Heart left ventricle (tissue), 16 donors: ENCODE results near the gene UNC13B. TPM values are rescaled to one million over a fixed set of nuclear protein-coding genes. Genes with fewer than 3 reads are reported as not detected.

Source experiments
- ATAC-seq, 4 donors: fragments of 200-7000 bp; cut with Tn5 transposase; one replicate each; pipeline ENCODE4 v1.9.1; 2020 to 2022; ENCODE audit warnings: moderate library complexity in 4 of 4, mild to moderate bottlenecking in 3 of 4, moderate number of reproducible peaks in 1 of 4
- DNase-seq, 5 donors: peaks; one replicate each; pipeline ENCODE4 v3.0.0-alpha.2; 2020
- H3K27ac ChIP-seq, 12 donors: fragments of 200-600 bp; sonication (generic) in 4 of 12; one replicate each; pipeline versions ENCODE4 v1.5.0 to v1.8.0; 2016 to 2022; ENCODE audit warnings: mild to moderate bottlenecking in 2 of 12
- H3K27me3 ChIP-seq, 9 donors: fragments of 200-600 bp; sonication (generic) in 2 of 9; one replicate each; pipeline versions ENCODE4 v1.5.1 to v1.8.0; 2016 to 2022; ENCODE audit warnings: mild to moderate bottlenecking in 3 of 9
- H3K36me3 ChIP-seq, 9 donors: fragments of 200-600 bp; sonication (generic) in 2 of 9; one replicate each; pipeline versions ENCODE4 v1.5.0 to v1.8.0; 2018 to 2022; ENCODE audit warnings: mild to moderate bottlenecking in 2 of 9
- H3K4me1 ChIP-seq, 12 donors: fragments of 200-600 bp; sonication (generic) in 4 of 12; one replicate each; pipeline versions ENCODE4 v1.5.0 to v1.8.0; 2016 to 2022; ENCODE audit warnings: mild to moderate bottlenecking in 3 of 12
- H3K4me3 ChIP-seq, 12 donors: fragments of 200-600 bp; sonication (generic) in 4 of 12; one replicate each; pipeline versions ENCODE4 v1.5.0 to v1.8.0; 2017 to 2022; ENCODE audit warnings: mild to moderate bottlenecking in 9 of 12, moderate library complexity in 4 of 12
- H3K9me3 ChIP-seq, 12 donors: fragments of 200-600 bp; sonication (generic) in 4 of 12; one replicate each; pipeline versions ENCODE4 v1.5.0 to v1.8.0; 2016 to 2022; ENCODE audit warnings: mild to moderate bottlenecking in 1 of 12
- CTCF ChIP-seq, 12 donors: fragments of 200-600 bp; sonication (generic) in 4 of 12; IDR thresholded peaks; one replicate each; pipeline versions ENCODE4 v1.5.0 to v1.8.0; 2018 to 2022; ENCODE audit warnings: antibody characterized with exemption in 12 of 12, mild to moderate bottlenecking in 5 of 12
- POLR2A ChIP-seq, 2 donors: fragments of 450-650 bp; IDR thresholded peaks; one replicate each; pipeline ENCODE4 v1.6.1; 2017; ENCODE audit warnings: antibody characterized with exemption in 2 of 2, mild to moderate bottlenecking in 2 of 2, moderate library complexity in 2 of 2
- WGBS, 4 donors: extraction: QIAGEN DNeasy Blood & Tissue Kit in 2 of 4; methylation state at CpG; one replicate each; pipeline versions ENCODE4 v1.1.5 to v1.1.7; 2013 to 2018; 5-methylcytosine and 5-hydroxymethylcytosine counted together
- intact Hi-C, 10 donors: fragments of 100-400 bp; cut with DNase I; formaldehyde crosslinking; loops; one replicate each; pipeline versions ENCODE4 v1.11.1 to v1.14.2; 2022
- polyA plus RNA-seq, 2 donors: library from polyadenylated mRNA; stranded (reverse); fragments of 200-250 nt; gene quantifications; one replicate each; pipeline ENCODE4 v1.2.3, GENCODE V29; 2013
- total RNA-seq, 9 donors: library from RNA; depleted of rRNA in 2 of 9; stranded (reverse); fragments of >200 nt in 2 of 9; fragmentation: NEBNext Ultra II Directional in 3 of 9; extraction: Animal tissue kit (Norgen Biotek cat#: 25700) in 3 of 9; gene quantifications; one replicate each; pipeline versions ENCODE4 v1.1.0 to v1.2.4, GENCODE V29; 2016 to 2023
- donor health status: ischemic (EF 13 %, LVEDD 7.1; RV severe dilation, severe dysfunction).
- donor health status: healthy with polysubstance abuse.
- donor health status: DM: no; HTN: yes; CAD: no.
- donor health status: DM: no; HTN: no; CAD: no.
- donor health status: ischemic (EF 25% LVEDD 6.9; RV normal size, moderate dysfunction).
- donor health status: ischemic (EF 25% LVEDD 5.7; RV mildly dilated, moderate dysfunction).
- donor health status: healthy.
- donor health status: DM: yes; HTN: yes; CAD: no.
- donor health status: ischemic (EF 35%, LVEDD 5.7; RV mildly dilated, moderate dysfunction).
- donor health status: nonischemic (EF 11% LVEDD 7.7; RV severe dilation, severe dysfunction).
- donor health status: DM: yes; HTN: yes; CAD: no.
- donor health status: PGD.
- donor health status: ischemic (EF 29% LVEDD 5.4; RV normal size, mild dysfunction).
- donor health status: nonischemic (EF 23%, LVEDD 6.1; RV moderate dilation, normal function).

The UNC13B gene
- total and polyA plus RNA-seq, 11 donors, result 8.1 to 30.2 (median 21.2) TPM

- Histone ChIP-seq H3K4me1 (peaks cover 0 to 8% (median 0%) of the 10 kb centered on the region in 12 donors), H3K4me3 (no peak overlapping the region), H3K36me3 (peaks cover 0 to 7% (median 0%) of the 10 kb centered on the region in 9 donors), H3K27me3 (no peaks in the 10 kb centered on the region), H3K9me3 (no peaks in the 10 kb centered on the region), H3K27ac (no peak overlapping the region)
- ATAC-seq (no peak), DNase-seq (no peak)
- 89 to 94% (median 92%) methylated on average over 1 of the region's 1 CpG for WGBS, 4 donors
- intact Hi-C loops, result loop anchor here in 2 of 10 donors (5.0 to 10.0 kb wide), 2 partner anchors 215 to 217 kb away; no protein-coding TSS in a partner anchor
- no peak for TF ChIP-seq POLR2A (IDR thresholded peaks at IDR 0.05)
- no peak for TF ChIP-seq CTCF (IDR thresholded peaks at IDR 0.05)
These were observed 98.4 kb downstream of the UNC13B start for GRCh38 chr9:35260186-35260585.

GRCh38 chr9:35262064-35262463 lies 100.3 kb downstream of the UNC13B start:
- DNase-seq (no peak), ATAC-seq (no peak)
- Histone ChIP-seq H3K9me3 (no peaks in the 10 kb centered on the region), H3K4me1 (peaks cover 0 to 8% (median 0%) of the 10 kb centered on the region in 12 donors), H3K36me3 (peaks cover 0 to 7% (median 0%) of the 10 kb centered on the region in 9 donors), H3K27ac (no peak overlapping the region), H3K4me3 (no peak overlapping the region), H3K27me3 (no peaks in the 10 kb centered on the region)
- intact Hi-C loops, result loop anchor here in 2 of 10 donors (5.0 to 10.0 kb wide), 2 partner anchors 213 to 215 kb away; no protein-coding TSS in a partner anchor
- WGBS, 4 donors, result 91 to 100% (median 97%) methylated on average over 2 of the region's 2 CpGs
- TF ChIP-seq CTCF (IDR thresholded peaks at IDR 0.05), result no peak
- TF ChIP-seq POLR2A (IDR thresholded peaks at IDR 0.05), result no peak

- peak in 1 of 4 donors; percentile 10 for ATAC-seq
- DNase-seq, result no peak
- Histone ChIP-seq H3K27ac (peak overlapping the region in 4 of 12 donors; percentile 9 to 46 (median 26)), H3K36me3 (no peaks in the 10 kb centered on the region), H3K9me3 (no peaks in the 10 kb centered on the region), H3K4me1 (peaks cover 0 to 30% (median 13%) of the 10 kb centered on the region in 12 donors), H3K4me3 (no peak overlapping the region), H3K27me3 (no peaks in the 10 kb centered on the region)
- no peak for TF ChIP-seq POLR2A (IDR thresholded peaks at IDR 0.05)
- TF ChIP-seq CTCF (IDR thresholded peaks at IDR 0.05), result no peak
- intact Hi-C loops, result loop anchor here in 1 of 10 donors (10.0 kb wide), 1 partner anchor 207 kb away; no protein-coding TSS in a partner anchor
These were observed 105.9 kb downstream of the UNC13B start for GRCh38 chr9:35267710-35268109.

GRCh38 chr9:35269919-35270318 lies 108.1 kb downstream of the UNC13B start:
- no peaks in the 10 kb centered on the region for H3K36me3 ChIP-seq
- no peaks in the 10 kb centered on the region for H3K9me3 ChIP-seq
- DNase-seq, result no peak
- intact Hi-C loops, result loop anchor here in 4 of 10 donors (10.0 kb wide), 3 partner anchors 205 to 815 kb away; partner anchors contain the start of genes DNAI1 (in 1 of the 4) and FAM219A (in 1 of the 4)
- H3K27ac ChIP-seq, result peak overlapping the region in 8 of 12 donors; percentile 7 to 74 (median 41)
- H3K4me3 ChIP-seq, result no peak overlapping the region
- ATAC-seq, result peak; percentile 70 to 83 (median 76)
- 7 to 20% (median 14%) methylated on average over 1 of the region's 1 CpG for WGBS, 4 donors
- TF ChIP-seq POLR2A (IDR thresholded peaks at IDR 0.05) (no peak), CTCF (IDR thresholded peaks at IDR 0.05) (no peak)
- H3K27me3 ChIP-seq, result no peaks in the 10 kb centered on the region
- peaks cover 0 to 30% (median 13%) of the 10 kb centered on the region in 12 donors for H3K4me1 ChIP-seq
